Activated CD8-positive, alpha-beta T cell treated with anti-CD3 and anti-CD28 coated beads, Interleukin-2, amount 10 ng/mL, durations not matched to agents 7 days and 5 days (primary cell): ENCODE results near the gene TXNRD1. TPM values are rescaled to one million over a fixed set of nuclear protein-coding genes. Genes with fewer than 3 reads are reported as not detected.
"Not testable (repeated sequence)": the region's sequence is repeated elsewhere in the genome, so short reads cannot be mapped to it uniquely, and the experiment has no call there.

Experiments
- ATAC-seq: fragments of 150-1000 bp; cut with Tn5 transposase; one replicate; pipeline ENCODE4 v1.10.0; 2021; ENCODE audit warnings: moderate library complexity
- CTCF ChIA-PET: fragments of 350-600 bp; sonication (Branson Sonifier 250); formaldehyde crosslinking; loops from one replicate; lab custom pipeline; 2021; ENCODE audit warnings: antibody characterized with exemption; lab: Charles Lee
- POLR2A ChIA-PET: fragments of 350-600 bp; sonication (Branson Sonifier 250); formaldehyde crosslinking; loops from one replicate; lab custom pipeline; 2021; ENCODE audit warnings: antibody characterized with exemption; lab: Charles Lee
- DNase-seq: peaks from one replicate; pipeline ENCODE4 v3.0.0-alpha.2; 2020
- H3K27ac Mint-ChIP-seq: one replicate; pipeline ENCODE4 v1.8.0; 2021; ENCODE audit warnings: mild to moderate bottlenecking, mixed read lengths
- H3K27me3 Mint-ChIP-seq: one replicate; pipeline ENCODE4 v1.8.0; 2021; ENCODE audit warnings: low read depth, mixed read lengths
- H3K36me3 Mint-ChIP-seq: one replicate; pipeline ENCODE4 v1.8.0; 2021; ENCODE audit warnings: low read depth, mixed read lengths
- H3K4me1 Mint-ChIP-seq: one replicate; pipeline ENCODE4 v1.8.0; 2021; ENCODE audit warnings: low read depth, mixed read lengths
- H3K4me3 Mint-ChIP-seq: one replicate; pipeline ENCODE4 v1.8.0; 2021; ENCODE audit warnings: mild to moderate bottlenecking, mixed read lengths
- H3K9me3 Mint-ChIP-seq: one replicate; pipeline ENCODE4 v1.8.0; 2022; ENCODE audit warnings: mixed read lengths; ENCODE audit not compliant: insufficient read depth
- total RNA-seq, 2 experiments: library from RNA; stranded (reverse); gene quantifications; one replicate each; pipeline ENCODE4 v1.2.3, GENCODE V29; 2021

Gene TXNRD1
- total RNA-seq, 2 experiments from 2014 or later, result 88.7 to 98.5 TPM

DNA sequence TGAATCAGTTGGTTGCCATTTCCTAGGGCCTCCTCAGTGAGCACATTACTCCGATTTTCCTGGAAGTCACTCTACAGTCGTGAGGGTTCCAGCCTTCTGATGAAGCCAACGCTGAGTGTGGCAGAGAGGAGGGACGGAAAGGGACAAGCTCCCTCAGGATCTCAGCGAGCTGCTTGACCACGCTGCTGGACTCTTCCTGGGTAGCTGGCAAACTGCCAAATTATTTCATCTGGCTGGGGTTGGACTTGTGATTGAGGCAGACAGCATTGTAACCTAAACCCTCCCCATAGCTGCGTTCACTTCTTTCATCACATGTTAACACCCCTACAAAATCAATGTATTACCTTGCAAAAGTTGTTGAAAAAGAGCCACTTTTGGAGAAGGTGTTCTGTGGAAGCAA is 171.6 kb downstream of the TXNRD1 start:
- POLR2A ChIA-PET, result no interaction called here
- DNase-seq (no peak), ATAC-seq (no peak)
- Mint-ChIP-seq H3K36me3 (no peaks in the 10 kb centered on the region), H3K9me3 (no peaks in the 10 kb centered on the region), H3K27ac (no peak overlapping the region), H3K27me3 (peaks cover 2% of the 10 kb centered on the region), H3K4me3 (no peak overlapping the region), H3K4me1 (peaks cover 9% of the 10 kb centered on the region)
- CTCF ChIA-PET, result no interaction called here

GRCh38 chr12:104394086-104394485 is 178.5 kb downstream of the TXNRD1 start:
- not testable (repeated sequence) for H3K36me3 Mint-ChIP-seq

More at GRCh38 chr12:104394086-104394485, 178.5 kb downstream of the TXNRD1 start:
- H3K9me3 Mint-ChIP-seq, result peaks cover 10% of the 10 kb centered on the region
- CTCF ChIA-PET, result interaction anchor here (1.4 kb wide), 1 partner anchor 12 kb away, joined by 4 read pairs; no protein-coding TSS in a partner anchor
- POLR2A ChIA-PET, ATAC-seq, H3K4me3 Mint-ChIP-seq, DNase-seq, H3K4me1 Mint-ChIP-seq, H3K27me3 Mint-ChIP-seq, H3K27ac Mint-ChIP-seq: not testable (repeated sequence)

Other genes starting within 250 kb of the TXNRD1 start
- 10 to 100 TPM; 33.5 to 37.7 TPM for gene TDG, start 249.9 kb upstream of the TXNRD1 start, total RNA-seq
- gene GLT8D2, start 165.6 kb upstream of the TXNRD1 start, total RNA-seq, result not detected
- gene HCFC2, start 151.2 kb upstream of the TXNRD1 start, total RNA-seq, result 10 to 100 TPM; 12.0 to 15.3 TPM
- 10 to 100 TPM; 25.4 to 29.8 TPM for gene NFYB, start 77.6 kb upstream of the TXNRD1 start, total RNA-seq
- gene EID3, start 88.0 kb downstream of the TXNRD1 start, total RNA-seq, result 1 to 10 TPM; 7.2 to 7.8 TPM
- 10 to 100 TPM; 82.1 to 85.2 TPM for gene CHST11, start 241.2 kb downstream of the TXNRD1 start, total RNA-seq